GM18517 (cell line): ENCODE results near the gene CTNNA2.
"Not testable (repeated sequence)": the region's sequence is repeated elsewhere in the genome, so short reads cannot be mapped to it uniquely, and the experiment has no call there.

Experiments used
- ATAC-seq: cut with Tn5 transposase; IDR thresholded peaks from one replicate; pipeline ENCODE4 v1.9.1; 2021; ENCODE audit warnings: mild to moderate bottlenecking, moderate library complexity; ENCODE audit not compliant: unreplicated experiment

CTNNA2 gene

GRCh38 chr2:80019571-80020460 is 507.0 kb downstream of the CTNNA2 start:
- ATAC-seq: no peak

GRCh38 chr2:80022018-80022417 is 509.2 kb downstream of the CTNNA2 start:
- ATAC-seq: no peak

- ATAC-seq: no peak
Observed at GRCh38 chr2:80026040-80026729, 513.3 kb downstream of the CTNNA2 start.

- ATAC-seq: no peak
Observed at GRCh38 chr2:80028051-80028450, 515.2 kb downstream of the CTNNA2 start.

GRCh38 chr2:80028584-80028983 is 515.7 kb downstream of the CTNNA2 start:
- no peak for ATAC-seq

- ATAC-seq: no peak
Observed at GRCh38 chr2:80030135-80030534, 517.3 kb downstream of the CTNNA2 start.

GRCh38 chr2:80032684-80033083 is 519.8 kb downstream of the CTNNA2 start:
- not testable (repeated sequence) for ATAC-seq

- ATAC-seq: no peak
Observed at GRCh38 chr2:80035749-80036285, 523.0 kb downstream of the CTNNA2 start.

- ATAC-seq: no peak
Observed at GRCh38 chr2:80037310-80037709, 524.5 kb downstream of the CTNNA2 start.

- no peak for ATAC-seq
Observed at GRCh38 chr2:80040226-80040625, 527.4 kb downstream of the CTNNA2 start.

GRCh38 chr2:80042635-80043034 is 529.8 kb downstream of the CTNNA2 start:
- no peak for ATAC-seq

GRCh38 chr2:80048296-80048695 is 535.4 kb downstream of the CTNNA2 start:
- no peak for ATAC-seq

- ATAC-seq: no peak
Observed at GRCh38 chr2:80050246-80050645, 537.4 kb downstream of the CTNNA2 start.

- no peak for ATAC-seq
Observed at GRCh38 chr2:80053522-80054345, 540.9 kb downstream of the CTNNA2 start.

GRCh38 chr2:80054346-80054675 is 541.5 kb downstream of the CTNNA2 start:
- ATAC-seq: no peak

- no peak for ATAC-seq
Observed at GRCh38 chr2:80057956-80058355, 545.1 kb downstream of the CTNNA2 start.

GRCh38 chr2:80058562-80058961 is 545.7 kb downstream of the CTNNA2 start:
- ATAC-seq: no peak

- no peak for ATAC-seq
Observed at GRCh38 chr2:80059447-80059846, 546.6 kb downstream of the CTNNA2 start.

GRCh38 chr2:80061881-80062280 is 549.0 kb downstream of the CTNNA2 start:
- ATAC-seq: no peak

GRCh38 chr2:80062298-80062697 is 549.4 kb downstream of the CTNNA2 start:
- no peak for ATAC-seq

GRCh38 chr2:80068038-80068731 is 555.3 kb downstream of the CTNNA2 start:
- no peak for ATAC-seq
